Fibroblast of skin of back (primary cell): ENCODE measurements around the gene SIN3B.

Source experiments
- DNase-seq: peaks from one replicate; pipeline ENCODE4 v3.0.0-alpha.2; 2013

SIN3B gene

GRCh38 chr19:16915135-16915534 lies 85.9 kb downstream of the SIN3B start:
- no peak for DNase-seq

DNA sequence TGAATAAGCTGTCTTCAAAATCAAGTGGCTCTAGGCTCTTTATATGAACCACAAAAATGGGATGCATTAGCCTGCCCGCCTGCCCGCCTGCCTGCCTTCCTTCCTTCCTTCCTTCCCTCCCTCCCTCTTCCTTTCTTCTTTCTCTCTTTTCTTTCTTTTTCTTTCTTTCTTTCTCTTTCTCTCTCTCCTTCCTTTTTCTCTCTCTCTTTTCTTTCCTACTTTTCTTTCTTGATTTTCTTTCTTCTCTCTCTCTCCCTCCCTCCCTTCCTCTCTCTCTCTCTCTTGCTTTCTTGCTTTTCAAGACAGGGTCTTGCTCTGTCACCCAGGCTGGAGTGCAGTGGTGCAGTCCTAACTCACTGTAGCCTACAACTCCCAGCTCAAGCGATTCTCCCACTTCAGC lies 86.5 kb downstream of the SIN3B start:
- DNase-seq: no peak

- no peak for DNase-seq
These were observed 88.2 kb downstream of the SIN3B start for GRCh38 chr19:16917401-16917800.

DNA sequence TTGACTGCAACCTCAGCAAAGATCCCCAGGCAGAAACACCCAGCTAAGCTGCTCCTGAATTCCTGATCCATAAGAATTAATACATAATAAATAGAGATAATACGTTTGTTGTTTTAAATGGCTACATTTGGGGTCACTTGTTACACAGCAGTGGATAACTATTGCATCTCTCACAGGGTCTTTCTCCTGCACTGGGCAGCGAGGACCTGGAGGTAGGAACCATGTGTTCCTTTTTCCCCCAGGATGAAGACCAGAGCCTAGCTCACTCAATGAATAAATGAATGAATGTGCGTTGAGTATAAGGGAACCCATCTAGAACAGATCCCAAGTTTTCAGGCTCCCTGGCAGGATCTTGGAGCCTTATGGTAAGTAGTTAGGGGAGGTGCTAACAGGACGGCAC lies 90.3 kb downstream of the SIN3B start:
- DNase-seq: no peak

DNA sequence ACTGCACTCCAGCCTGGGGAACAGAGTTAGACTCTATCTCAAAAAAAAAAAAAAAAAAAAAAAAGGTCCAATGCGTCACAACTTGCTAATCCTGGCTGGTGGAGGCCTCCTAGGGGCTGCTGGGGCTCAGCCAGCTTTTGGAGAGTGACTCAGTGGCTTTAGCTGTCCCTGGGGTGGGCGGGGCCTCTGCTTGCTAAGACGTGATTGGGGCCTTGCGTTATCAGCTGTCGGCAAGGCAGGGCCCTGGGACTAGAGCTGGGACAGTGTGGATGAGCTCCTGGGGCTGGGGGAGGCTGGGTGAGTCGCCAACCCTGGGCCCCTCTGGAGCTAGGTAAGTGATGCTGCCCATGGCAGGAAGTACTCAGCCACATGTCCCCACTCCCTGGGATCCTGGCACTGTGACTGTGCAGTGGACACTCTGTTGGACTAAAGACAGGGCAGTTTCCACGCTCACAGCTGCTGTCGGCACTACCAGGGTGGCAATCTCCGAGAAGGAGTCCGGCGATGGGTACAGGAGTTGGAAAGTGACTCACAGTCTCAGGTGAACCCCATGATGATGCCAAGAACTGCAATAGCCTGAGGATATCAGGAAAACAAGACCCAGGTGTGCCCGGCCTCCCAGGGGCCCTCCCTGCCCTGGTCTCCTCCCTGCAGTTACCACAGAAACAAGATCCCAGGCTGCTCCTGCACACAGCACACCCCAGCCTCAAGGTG lies 91.8 kb downstream of the SIN3B start:
- peak; percentile 87 for DNase-seq

DNA sequence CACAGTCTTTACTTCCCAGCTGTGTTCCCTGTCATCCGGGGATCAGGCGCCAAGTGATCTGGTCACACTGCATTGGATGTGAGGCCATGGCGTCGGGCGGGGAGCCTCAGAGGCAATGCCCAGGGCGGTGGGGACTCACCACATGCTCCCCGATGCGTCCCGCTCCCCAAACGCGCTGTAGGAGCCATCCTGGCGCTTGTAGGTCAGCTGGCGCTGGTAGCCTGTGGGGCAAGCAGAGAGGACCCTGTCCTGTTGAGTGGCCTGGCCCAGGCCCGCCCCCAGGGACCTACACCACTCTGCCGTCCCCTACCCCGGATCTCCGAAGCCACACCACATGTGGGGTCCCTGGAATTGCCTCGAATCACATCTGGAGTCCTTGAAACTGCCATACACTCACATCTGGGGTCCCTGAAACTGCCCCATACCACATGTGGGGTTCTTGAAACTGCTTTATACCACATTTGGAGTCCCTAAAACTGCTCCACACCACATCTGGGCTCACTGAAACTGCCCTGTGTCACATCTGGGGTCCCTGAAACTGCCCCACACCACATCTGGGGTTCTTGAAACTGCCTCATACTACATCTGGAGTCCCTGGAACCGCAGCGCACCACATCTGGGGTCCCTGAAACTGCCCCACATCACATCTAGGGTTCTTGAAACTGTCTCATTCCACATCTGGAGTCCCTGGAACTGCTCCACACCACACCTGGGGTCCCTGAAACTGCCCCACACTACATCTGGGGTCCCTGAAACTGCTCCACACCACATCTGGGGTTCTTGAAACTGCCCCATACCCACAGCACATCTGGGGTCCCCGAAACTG lies 92.8 kb downstream of the SIN3B start:
- no peak for DNase-seq

GRCh38 chr19:16922592-16922934 lies 93.4 kb downstream of the SIN3B start:
- DNase-seq: no peak

DNA sequence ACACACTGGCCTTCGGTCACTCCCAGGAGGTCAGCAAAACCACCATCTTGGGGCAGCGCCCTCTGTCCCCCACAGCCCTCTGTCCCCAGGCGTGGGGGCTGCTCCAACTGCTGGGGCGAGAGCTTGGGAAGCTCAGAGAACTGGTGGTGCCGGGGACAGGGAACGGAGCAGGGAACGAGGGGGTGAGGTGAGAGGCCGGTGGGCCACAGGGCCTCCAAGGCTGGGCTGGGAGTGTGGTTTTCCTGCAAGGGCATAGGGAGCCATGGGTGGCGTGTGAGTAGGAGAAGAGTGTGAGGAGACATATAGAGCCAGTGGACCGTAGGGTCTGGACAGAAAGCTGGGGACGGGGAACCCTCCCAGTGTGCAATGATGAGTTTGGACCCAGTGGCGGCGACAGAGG lies 93.8 kb downstream of the SIN3B start:
- DNase-seq: no peak

- no peak for DNase-seq
These were observed 98.7 kb downstream of the SIN3B start for GRCh38 chr19:16927883-16928282.

- no peak for DNase-seq
These were observed 99.2 kb downstream of the SIN3B start for GRCh38 chr19:16928351-16928750.

- DNase-seq: no peak
These were observed 99.7 kb downstream of the SIN3B start for GRCh38 chr19:16928916-16929315.
